ENCODE data around the gene GATAD2A. TPM values are rescaled to one million over a fixed set of nuclear protein-coding genes. Genes with fewer than 3 reads are reported as not detected.

The GATAD2A gene
- total RNA-seq, 1 donor from 2014 or later, result 102 TPM

DNA sequence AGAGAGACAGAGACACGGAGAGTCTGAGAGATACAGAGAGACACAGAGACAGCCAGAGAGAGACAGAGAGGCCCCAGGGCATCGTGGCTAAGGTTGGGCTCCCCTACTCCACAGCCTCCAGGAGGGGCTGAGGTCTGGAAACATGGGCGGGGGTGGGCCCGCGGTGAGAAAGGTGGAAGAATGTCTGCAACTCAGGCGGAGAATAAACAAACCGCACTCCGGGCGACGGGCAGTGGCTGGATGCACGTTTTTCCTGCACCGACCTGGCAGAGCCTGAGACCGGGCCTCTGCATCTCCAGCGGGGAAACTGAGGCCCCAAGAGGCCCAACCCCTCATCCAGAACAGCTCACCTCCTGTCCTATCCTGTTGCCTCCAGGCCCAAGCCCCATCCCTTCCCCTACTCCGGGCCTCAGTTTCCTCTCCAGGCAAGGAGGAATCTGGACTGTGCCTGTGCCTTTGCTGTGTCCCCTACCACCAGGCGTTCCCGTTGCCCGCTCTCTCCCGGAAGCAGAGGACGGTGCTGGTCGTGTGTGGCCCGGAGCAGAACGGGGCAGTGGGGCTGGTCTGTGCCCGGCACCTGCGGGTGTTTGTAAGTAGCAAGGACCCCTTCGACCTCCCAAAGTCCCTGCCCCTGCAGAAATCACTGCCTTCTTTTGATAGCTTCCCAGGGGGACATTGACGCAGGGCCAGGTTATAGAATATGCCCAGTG, 129.2 kb downstream of the GATAD2A start:
- TF ChIP-seq, protein P1, sequence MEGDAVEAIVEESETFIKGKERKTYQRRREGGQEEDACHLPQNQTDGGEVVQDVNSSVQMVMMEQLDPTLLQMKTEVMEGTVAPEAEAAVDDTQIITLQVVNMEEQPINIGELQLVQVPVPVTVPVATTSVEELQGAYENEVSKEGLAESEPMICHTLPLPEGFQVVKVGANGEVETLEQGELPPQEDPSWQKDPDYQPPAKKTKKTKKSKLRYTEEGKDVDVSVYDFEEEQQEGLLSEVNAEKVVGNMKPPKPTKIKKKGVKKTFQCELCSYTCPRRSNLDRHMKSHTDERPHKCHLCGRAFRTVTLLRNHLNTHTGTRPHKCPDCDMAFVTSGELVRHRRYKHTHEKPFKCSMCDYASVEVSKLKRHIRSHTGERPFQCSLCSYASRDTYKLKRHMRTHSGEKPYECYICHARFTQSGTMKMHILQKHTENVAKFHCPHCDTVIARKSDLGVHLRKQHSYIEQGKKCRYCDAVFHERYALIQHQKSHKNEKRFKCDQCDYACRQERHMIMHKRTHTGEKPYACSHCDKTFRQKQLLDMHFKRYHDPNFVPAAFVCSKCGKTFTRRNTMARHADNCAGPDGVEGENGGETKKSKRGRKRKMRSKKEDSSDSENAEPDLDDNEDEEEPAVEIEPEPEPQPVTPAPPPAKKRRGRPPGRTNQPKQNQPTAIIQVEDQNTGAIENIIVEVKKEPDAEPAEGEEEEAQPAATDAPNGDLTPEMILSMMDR (conservative IDR thresholded peaks at IDR 0.05), result no peak
- H3K36me3 Mint-ChIP-seq, result no peaks in the 10 kb centered on the region
- H3K9me3 Mint-ChIP-seq, result no peaks in the 10 kb centered on the region
- peaks cover 15% of the 10 kb centered on the region for H3K27me3 Mint-ChIP-seq
- no peak for DNase-seq (ENCODE audit: extremely low spot score, unreplicated experiment)
- H3K4me1 Mint-ChIP-seq (ENCODE audit: unreplicated experiment), result peaks cover 18% of the 10 kb centered on the region
- H3K27ac Mint-ChIP-seq, result no peak overlapping the region
- peak overlapping the region; percentile 1 for H3K4me3 Mint-ChIP-seq

DNA sequence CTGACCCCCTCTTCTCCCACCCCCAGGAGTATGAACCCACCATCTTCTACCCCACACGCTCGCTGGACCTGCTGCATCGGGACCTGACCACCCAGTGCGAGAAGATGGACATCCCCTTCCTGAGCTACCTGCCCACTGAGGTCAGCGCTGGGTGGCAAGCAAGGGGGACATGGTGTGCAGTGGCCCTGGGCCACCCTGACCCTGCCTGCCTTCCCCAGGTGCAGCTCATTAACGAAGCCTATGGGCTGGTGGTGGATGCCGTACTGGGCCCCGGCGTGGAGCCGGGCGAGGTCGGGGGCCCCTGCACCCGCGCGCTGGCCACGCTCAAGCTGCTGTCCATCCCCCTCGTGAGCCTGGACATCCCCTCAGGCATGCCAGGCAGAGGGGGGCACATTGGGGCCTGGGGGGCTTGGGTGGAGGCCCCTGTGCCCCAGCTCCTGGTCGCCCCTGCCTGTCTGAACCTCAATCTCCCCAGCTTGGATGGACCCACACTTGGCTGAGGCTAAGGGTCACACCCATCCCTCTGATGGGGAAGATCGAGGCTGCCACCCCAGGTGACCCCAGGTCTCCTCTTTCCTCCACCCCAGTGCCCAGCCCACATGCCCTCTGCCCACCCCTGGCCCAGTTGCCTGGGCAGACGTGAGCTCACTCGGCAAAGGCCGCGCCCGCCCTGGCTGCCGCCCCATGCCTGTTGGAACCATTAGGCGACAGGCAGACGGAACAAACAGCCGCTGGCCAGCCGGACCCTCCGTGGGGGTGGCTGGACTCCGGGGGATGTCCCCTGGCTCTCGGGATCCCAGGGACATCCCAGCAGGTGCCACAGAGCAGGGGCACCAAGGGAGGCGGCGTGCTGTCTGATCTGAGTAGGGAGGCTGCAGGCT, 130.1 kb downstream of the GATAD2A start:
- H3K36me3 Mint-ChIP-seq, result no peaks in the 10 kb centered on the region
- no peak overlapping the region for H3K4me3 Mint-ChIP-seq
- TF ChIP-seq, protein P1 (conservative IDR thresholded peaks at IDR 0.05), result no peak
- H3K4me1 Mint-ChIP-seq (ENCODE audit: unreplicated experiment), result peaks cover 17% of the 10 kb centered on the region
- H3K9me3 Mint-ChIP-seq, result no peaks in the 10 kb centered on the region
- H3K27ac Mint-ChIP-seq, result no peak overlapping the region
- peaks cover 15% of the 10 kb centered on the region for H3K27me3 Mint-ChIP-seq
- DNase-seq (ENCODE audit: extremely low spot score, unreplicated experiment), result no peak

DNA sequence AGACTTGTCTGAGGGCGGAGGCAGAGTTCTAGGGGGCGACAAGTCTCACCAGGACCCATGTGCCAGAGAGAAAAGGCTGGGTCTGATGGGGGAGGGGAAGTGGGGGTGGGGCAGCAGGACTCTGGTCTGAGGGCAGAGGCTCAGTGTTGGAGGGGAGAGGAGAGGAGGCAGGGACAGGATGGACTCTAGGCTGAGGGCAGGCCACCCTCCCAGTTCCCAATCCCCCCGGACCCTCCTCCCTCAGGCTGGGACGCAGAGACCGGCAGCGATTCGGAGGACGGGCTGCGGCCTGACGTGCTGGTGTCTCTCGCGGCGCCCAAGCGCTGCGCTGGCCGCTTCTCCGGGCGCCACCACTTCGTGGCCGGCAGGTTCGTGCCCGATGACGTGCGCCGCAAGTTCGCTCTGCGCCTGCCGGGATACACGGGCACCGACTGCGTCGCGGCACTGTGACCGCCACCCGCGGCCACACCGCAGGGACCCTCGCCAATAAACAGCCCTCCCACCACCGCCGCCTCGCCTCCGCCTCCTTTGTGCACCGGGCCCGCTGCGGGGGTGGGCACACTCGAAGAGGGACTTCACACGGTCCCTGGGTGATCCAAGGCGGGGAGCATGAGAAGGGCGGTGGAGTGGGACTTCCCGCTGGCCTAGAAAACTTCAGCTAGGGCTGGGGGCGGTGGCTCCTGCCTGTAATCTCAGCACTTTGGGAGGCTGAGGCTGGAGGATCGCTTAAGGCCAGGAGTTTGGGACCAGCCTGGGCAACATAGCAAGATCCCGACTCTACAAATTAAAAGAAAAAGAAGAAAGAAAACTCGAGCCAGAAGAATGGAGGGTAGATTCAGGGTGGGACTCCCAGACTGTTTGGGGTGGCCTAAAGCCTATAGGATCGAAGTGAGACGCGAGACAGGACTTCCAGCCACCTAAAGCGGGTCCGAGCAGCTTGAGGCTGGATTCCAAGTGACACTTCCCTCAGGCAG, 131.9 kb downstream of the GATAD2A start:
- TF ChIP-seq, protein P1 (conservative IDR thresholded peaks at IDR 0.05), result no peak
- Mint-ChIP-seq H3K4me1 (ENCODE audit: unreplicated experiment) (peaks cover 12% of the 10 kb centered on the region), H3K4me3 (peak overlapping the region; percentile 72), H3K36me3 (no peaks in the 10 kb centered on the region), H3K9me3 (no peaks in the 10 kb centered on the region), H3K27ac (no peak overlapping the region), H3K27me3 (peaks cover 15% of the 10 kb centered on the region)
- no peak for DNase-seq (ENCODE audit: extremely low spot score, unreplicated experiment)

DNA sequence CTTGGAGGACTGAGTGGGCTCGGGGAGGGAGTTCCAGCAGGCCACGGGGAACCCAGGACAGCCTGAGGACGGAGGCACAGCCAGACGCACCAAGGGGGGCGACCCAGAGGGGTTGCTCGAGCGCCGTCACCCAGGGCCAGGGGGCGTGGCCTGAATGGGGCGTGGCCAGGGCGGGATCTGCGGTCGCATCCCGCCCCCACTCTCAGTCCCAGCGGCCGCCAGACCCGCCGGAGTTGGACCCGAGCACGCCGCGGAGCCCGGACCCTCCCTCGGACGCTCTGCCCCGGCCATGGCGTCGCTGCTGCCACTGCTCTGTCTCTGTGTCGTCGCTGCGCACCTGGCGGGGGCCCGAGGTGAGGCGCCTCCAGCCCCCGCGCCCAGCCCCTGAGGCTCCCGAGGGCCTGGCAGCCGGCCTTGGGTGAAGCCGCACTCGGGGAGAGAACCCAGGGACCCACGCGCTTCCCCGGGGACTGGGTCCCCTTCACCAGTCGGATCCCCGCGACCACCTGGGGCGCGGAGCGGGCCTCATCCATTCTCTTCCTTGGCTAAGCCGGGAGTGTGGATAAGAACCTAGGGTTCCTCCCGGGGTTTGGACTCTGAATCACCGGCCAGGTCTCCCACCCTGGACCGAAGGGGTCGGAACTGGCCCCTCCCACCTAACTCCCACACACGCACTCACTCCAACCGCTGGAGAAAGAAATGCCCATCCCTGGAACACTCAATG, 132.7 kb downstream of the GATAD2A start, which contains the start of gene CILP2:
CILP2 (plus strand) TSS at position 205 of the 724 bp plus-strand sequence; CDS start at position 290, 85 bp downstream.
- DNase-seq (ENCODE audit: extremely low spot score, unreplicated experiment), result no peak
- Mint-ChIP-seq H3K9me3 (no peaks in the 10 kb centered on the region), H3K4me1 (ENCODE audit: unreplicated experiment) (peaks cover 12% of the 10 kb centered on the region), H3K4me3 (peak within 1 kb of the TSS; percentile 80), H3K27ac (peak within 1 kb of the TSS; percentile 62), H3K36me3 (no peaks in the 10 kb centered on the region), H3K27me3 (peaks cover 15% of the 10 kb centered on the region)
- TF ChIP-seq, protein P1 (conservative IDR thresholded peaks at IDR 0.05), result no peak

Data from type B pancreatic cell (in vitro differentiated cells).